Thyroid gland (tissue), 4 donors: ENCODE results near the gene TAB2.

Experiments used
- CTCF ChIP-seq, 6 experiments: fragments of 200-600 bp in 3 of 6; fragments of 450-650 bp in 3 of 6; sonication (generic) in 3 of 6; IDR thresholded peaks; one replicate each; pipeline ENCODE4 v1.5.1; 2016 to 2019; ENCODE audit warnings: antibody characterized with exemption in 6 of 6, mild to moderate bottlenecking in 2 of 6, inconsistent platforms in 1 of 6, moderate library complexity in 1 of 6
- POLR2A ChIP-seq, 2 donors: fragments of 450-650 bp; IDR thresholded peaks; one replicate each; pipeline ENCODE4 v1.6.1; 2017; ENCODE audit warnings: antibody characterized with exemption in 2 of 2, mild to moderate bottlenecking in 2 of 2, moderate library complexity in 1 of 2

DNA sequence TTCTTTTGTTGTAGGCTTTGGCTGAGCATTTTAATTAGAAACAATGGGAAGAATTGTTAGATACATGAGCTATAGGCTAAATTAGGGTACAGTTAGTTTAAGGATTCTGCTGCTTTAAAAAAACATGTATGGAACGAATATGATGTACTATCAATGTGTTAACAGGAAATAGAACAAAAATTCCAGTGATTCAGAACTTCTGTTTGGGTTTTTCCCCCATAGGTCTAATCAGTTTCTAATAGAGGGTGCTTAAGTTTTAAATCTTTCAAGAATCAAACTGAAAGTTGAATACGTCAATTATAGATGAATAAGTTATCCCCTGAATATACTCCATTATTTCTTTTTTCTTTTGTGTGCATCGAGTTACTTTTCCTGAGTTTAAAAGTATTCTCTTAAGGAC lies 1.9 kb downstream of the TAB2 start:
- TF ChIP-seq CTCF (IDR thresholded peaks at IDR 0.05) (no peak), POLR2A (IDR thresholded peaks at IDR 0.05) (no peak)
